GM12873 (cell line): Measurements from ENCODE around the gene HINT2.

Source experiments
- CTCF ChIP-seq: IDR thresholded peaks from 2 replicates; pipeline ENCODE4 v1.5.1; 2012; ENCODE audit warnings: low read depth, mild to moderate bottlenecking, moderate library complexity, low read length, control low read depth; ENCODE audit not compliant: insufficient read depth; ENCODE audit errors: missing control alignments

HINT2 gene

GRCh38 chr9:35829764-35830096 lies 14.9 kb upstream of the HINT2 start:
- no peak for TF ChIP-seq CTCF

GRCh38 chr9:35829084-35829763 lies 14.4 kb upstream of the HINT2 start, which contains the start of gene TMEM8B:
TSS of gene TMEM8B (plus strand) at chr9:35829228. CDS start at chr9:35829448, 220 bp downstream.
- no peak for TF ChIP-seq CTCF

GRCh38 chr9:35828716-35829083 lies 13.9 kb upstream of the HINT2 start, which contains the start of gene FAM221B:
TSS of gene FAM221B (minus strand) at chr9:35828732. CDS start at chr9:35826161, 2,571 bp downstream.
- TF ChIP-seq CTCF, result no peak

- no peak for TF ChIP-seq CTCF
Observed at GRCh38 chr9:35827486-35827885, 12.6 kb upstream of the HINT2 start.

GRCh38 chr9:35826071-35826701 lies 11.3 kb upstream of the HINT2 start:
- peak; percentile 73 for TF ChIP-seq CTCF

- no peak for TF ChIP-seq CTCF
Observed at GRCh38 chr9:35822926-35823325, 8.1 kb upstream of the HINT2 start.

GRCh38 chr9:35820076-35820475 lies 5.2 kb upstream of the HINT2 start:
- TF ChIP-seq CTCF, result no peak
